ENCODE measurements around the gene ETNPPL.
"Not testable (repeated sequence)": the region's sequence is repeated elsewhere in the genome, so short reads cannot be mapped to it uniquely, and the experiment has no call there.

ETNPPL gene

GRCh38 chr4:108738003-108738706 is 24.7 kb downstream of the ETNPPL start:
- no peak for TF ChIP-seq POLR2A (IDR thresholded peaks at IDR 0.05; ENCODE audit: low read length)
- no peak for TF ChIP-seq GATA1 (IDR thresholded peaks at IDR 0.05; ENCODE audit: low read depth, low read length)
- DNase-seq = peak in 1 of 2 experiments; percentile 38

DNA sequence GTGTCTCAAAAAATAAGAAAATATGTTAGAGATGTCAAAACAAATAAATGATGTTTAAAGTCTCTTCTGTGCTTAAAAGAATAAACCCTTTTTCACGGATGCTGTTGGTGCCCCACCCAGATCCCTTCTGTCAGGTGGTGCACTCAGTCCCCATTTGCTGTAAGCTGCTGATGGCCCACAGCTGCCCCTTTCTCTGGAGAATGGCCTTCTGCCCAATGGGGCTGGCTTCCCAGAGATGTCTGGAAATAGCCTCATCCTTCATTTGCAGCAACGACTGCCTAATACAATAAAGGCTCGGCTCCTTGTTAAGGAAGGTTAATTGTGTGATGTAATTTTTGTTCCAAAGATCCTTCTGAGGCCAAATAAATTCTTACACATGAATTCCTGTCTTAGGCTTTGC is 31.8 kb downstream of the ETNPPL start:
- no peak for DNase-seq
- TF ChIP-seq GATA1 (IDR thresholded peaks at IDR 0.05; ENCODE audit: low read depth, low read length) = no peak
- TF ChIP-seq POLR2A (IDR thresholded peaks at IDR 0.05; ENCODE audit: low read length) = no peak

GRCh38 chr4:108730579-108730978 is 32.3 kb downstream of the ETNPPL start:
- TF ChIP-seq POLR2A (IDR thresholded peaks at IDR 0.05; ENCODE audit: low read length) (no peak), GATA1 (IDR thresholded peaks at IDR 0.05; ENCODE audit: low read depth, low read length) (no peak)
- DNase-seq = no peak

DNA sequence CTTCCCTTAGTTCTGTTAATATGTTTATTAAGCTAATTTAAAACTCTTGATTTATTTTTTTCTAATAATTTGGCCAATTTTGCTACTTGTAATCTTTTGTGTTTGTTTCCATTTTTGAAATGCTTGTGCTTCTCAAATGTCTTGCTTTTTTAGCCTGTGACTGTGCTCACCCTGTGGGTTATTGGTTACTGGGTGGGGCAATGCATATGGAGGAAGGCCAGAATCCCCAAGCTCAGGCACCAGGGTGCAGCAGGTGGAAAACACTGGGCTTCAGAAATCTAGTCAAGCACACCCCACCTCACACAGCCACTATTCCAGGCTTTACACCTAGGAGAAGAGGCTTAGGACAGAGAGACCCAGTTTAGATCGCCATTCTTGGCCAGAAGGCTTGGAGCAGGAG is 33.1 kb downstream of the ETNPPL start:
- TF ChIP-seq POLR2A (IDR thresholded peaks at IDR 0.05; ENCODE audit: low read length) = no peak
- DNase-seq = no peak

- no peak for TF ChIP-seq POLR2A (IDR thresholded peaks at IDR 0.05; ENCODE audit: low read length)
- TF ChIP-seq GATA1 (IDR thresholded peaks at IDR 0.05; ENCODE audit: low read depth, low read length) = no peak
- peak; percentile 3 to 9 for DNase-seq
Measured at GRCh38 chr4:108725457-108725856, 37.4 kb downstream of the ETNPPL start.

DNA sequence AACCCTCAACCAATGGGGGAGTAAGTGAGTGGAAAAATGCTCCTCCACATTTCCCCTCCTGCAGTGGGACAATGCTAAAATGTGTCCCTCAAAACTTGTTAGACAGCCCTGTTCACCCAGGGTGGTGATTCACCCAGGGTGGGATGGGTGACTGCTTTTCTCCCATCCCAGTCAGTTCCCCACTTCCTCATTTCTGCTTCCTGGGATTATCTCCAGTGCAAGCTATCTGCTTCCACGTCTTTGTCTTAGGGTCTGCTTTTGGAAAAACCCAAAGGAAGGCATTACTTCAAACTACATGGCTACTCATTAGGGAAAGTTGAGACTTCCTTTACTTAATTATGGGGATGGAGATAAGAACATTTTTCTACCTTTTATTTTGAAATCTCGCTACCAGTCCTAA is 45.5 kb downstream of the ETNPPL start:
- no peak for TF ChIP-seq GATA1 (IDR thresholded peaks at IDR 0.05; ENCODE audit: low read depth, low read length)
- no peak for TF ChIP-seq POLR2A (IDR thresholded peaks at IDR 0.05; ENCODE audit: low read length)
- no peak for DNase-seq

- TF ChIP-seq GATA1 (IDR thresholded peaks at IDR 0.05; ENCODE audit: low read depth, low read length) = no peak
- DNase-seq = no peak
Measured at GRCh38 chr4:108716340-108716739, 46.5 kb downstream of the ETNPPL start.

DNA sequence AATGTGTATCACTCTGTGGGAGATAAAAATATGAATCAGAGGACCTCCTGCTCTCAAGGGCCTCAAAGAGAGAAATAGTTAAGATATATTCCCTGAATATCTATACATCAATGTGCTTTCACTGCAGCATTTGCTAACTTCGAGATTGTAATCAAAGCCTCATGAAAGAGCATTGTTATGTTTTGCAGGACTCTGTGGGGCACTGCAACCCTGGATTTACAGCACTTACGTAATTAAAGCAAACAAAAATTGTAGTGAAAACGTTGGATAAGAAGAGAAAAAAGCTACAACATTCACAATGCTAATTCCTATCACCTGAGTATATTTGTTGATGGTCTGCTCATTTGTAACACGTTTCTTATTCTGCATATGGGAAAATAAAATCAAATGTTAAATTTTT is 48.0 kb downstream of the ETNPPL start:
- TF ChIP-seq POLR2A (IDR thresholded peaks at IDR 0.05; ENCODE audit: low read length) (no peak), GATA1 (IDR thresholded peaks at IDR 0.05; ENCODE audit: low read depth, low read length) (no peak)
- DNase-seq = no peak

DNA sequence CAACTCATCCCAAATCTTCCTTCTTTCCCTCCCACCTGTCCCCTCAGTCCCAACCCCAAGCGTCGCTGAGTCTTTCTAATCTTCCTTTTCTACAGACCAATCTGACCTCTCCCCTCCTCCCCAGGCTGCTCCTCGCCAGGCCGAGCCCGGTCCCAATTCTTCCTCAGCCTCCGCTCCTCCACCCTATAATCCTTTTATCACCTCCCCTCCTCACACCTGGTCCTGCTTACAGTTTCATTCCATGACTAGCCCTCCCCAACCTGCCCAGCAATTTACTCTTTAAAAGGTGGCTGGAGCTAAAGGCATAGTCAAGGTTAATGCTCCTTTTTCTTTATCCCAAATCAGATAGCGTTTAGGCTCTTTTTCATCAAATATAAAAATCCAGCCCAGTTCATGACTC is 52.3 kb downstream of the ETNPPL start:
- DNase-seq = not testable (repeated sequence)

DNA sequence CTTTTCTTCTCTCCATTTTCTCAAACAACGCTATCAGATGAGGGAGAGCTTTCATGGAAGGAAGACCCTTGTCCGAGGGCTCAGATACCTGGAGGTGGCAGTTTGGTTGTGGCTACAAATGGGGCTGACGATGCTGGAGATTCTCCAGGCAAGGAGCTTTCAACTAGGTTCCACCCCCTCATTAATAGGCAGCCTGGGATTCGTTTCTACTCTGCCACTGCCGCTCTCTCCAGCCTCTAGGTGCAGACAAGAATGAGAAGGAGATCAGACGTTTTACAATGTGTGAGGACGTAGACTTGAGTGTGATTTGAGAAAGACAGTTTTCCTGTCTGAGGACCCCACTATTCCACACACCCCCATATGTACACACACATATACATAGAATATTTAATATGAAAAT is 53.1 kb downstream of the ETNPPL start:
- TF ChIP-seq POLR2A (IDR thresholded peaks at IDR 0.05; ENCODE audit: low read length) (no peak), GATA1 (IDR thresholded peaks at IDR 0.05; ENCODE audit: low read depth, low read length) (no peak)
- DNase-seq = no peak

DNA sequence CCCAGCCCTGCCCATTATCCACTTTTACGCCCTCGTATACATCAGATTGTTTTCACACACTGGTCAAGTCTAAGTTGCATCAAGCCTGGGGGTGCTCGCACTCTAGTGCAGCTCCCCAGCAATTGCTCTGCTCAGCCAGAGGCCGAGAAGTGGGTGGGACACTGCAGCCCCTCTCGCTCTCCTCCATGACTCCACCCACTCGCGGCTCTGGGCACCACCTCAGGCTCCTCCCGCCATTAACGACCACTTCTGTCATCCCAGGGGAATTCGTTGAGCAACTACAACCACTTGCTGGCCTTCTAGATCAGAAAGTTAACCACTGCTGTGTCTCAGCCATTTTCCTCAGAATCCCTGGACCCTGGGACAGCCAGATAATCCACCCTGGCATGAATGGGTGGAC is 53.6 kb downstream of the ETNPPL start:
- no peak for DNase-seq
- TF ChIP-seq GATA1 (IDR thresholded peaks at IDR 0.05; ENCODE audit: low read depth, low read length) (no peak), POLR2A (IDR thresholded peaks at IDR 0.05; ENCODE audit: low read length) (no peak)

DNA sequence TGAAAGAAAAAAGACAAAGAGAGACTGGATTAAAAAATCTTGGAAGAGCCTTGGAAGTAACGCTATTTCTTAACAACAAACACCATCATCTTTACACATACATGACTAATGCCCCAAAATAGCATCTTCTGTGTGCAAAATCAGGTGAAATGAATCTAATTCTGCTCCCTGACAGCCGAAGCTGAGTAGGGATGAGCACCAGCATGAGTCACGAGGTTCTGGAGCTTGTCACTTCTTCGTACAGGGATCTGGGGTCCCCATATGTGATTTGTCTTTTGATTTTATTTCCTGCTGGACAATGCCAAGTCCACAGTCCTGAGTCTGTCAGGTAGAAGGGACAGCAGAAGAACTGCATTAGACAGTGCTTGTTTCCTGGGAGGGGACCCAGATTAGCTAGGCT is 56.6 kb downstream of the ETNPPL start:
- DNase-seq = no peak
- TF ChIP-seq POLR2A (IDR thresholded peaks at IDR 0.05; ENCODE audit: low read length) (no peak), GATA1 (IDR thresholded peaks at IDR 0.05; ENCODE audit: low read depth, low read length) (no peak)

- TF ChIP-seq POLR2A (IDR thresholded peaks at IDR 0.05; ENCODE audit: low read length) (no peak), GATA1 (IDR thresholded peaks at IDR 0.05; ENCODE audit: low read depth, low read length) (no peak)
Measured at GRCh38 chr4:108703966-108704365, 58.9 kb downstream of the ETNPPL start.

DNA sequence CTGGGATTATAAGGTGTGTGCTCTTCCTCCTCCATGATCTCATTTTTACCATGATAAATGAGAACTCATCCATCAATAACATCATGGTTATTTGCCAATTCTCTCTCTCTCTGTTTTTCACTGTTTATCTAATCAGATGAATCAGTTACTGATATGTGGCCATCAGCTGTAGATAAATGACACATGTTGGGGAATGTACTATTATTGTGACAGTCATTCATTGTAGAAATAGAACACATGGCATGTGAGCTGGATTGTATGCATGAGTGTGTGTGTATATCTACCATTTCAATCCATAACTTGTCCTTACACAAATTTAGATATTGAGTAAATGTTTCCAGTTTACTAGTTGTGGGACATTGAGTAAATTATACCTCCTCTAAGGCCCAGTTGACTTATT is 59.5 kb downstream of the ETNPPL start:
- TF ChIP-seq GATA1 (IDR thresholded peaks at IDR 0.05; ENCODE audit: low read depth, low read length) (no peak), POLR2A (IDR thresholded peaks at IDR 0.05; ENCODE audit: low read length) (no peak)
- no peak for DNase-seq

More at GRCh38 chr4:108703966-108704365, 58.9 kb downstream of the ETNPPL start:
- DNase-seq = no peak

DNA sequence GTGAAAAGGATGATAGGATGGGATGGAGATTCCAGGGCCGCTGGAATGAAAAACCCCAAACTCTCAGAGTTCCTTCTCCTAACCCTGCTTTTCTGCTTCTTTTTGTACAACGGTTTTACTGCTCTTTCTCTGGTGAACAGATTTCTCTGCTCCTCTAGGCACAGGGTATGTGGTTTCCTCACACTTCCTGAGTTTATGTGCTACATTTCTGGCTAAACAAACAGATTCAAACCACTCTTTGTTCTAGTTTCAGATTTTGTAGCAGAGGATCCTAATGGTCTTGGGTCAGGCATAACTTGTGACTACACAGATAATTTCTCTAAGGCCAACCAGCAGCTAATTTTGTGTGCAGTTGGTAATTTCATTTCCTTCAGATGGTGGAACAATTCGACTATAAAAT is 59.9 kb downstream of the ETNPPL start:
- no peak for TF ChIP-seq POLR2A (IDR thresholded peaks at IDR 0.05; ENCODE audit: low read length)
- TF ChIP-seq GATA1 (IDR thresholded peaks at IDR 0.05; ENCODE audit: low read depth, low read length) = no peak
- DNase-seq = no peak
